GM12892 (cell line): ENCODE results near the gene ANKRD24.

ENCODE experiments used
- POLR2A ChIP-seq: IDR thresholded peaks from 2 replicates; pipeline ENCODE4 v1.6.1; 2011; ENCODE audit warnings: low read depth, low read length, control low read depth
- POLR2AphosphoS5 ChIP-seq: IDR thresholded peaks from 2 replicates; pipeline ENCODE4 v1.6.1; 2011; ENCODE audit warnings: low read depth, low read length, control low read depth
- TAF1 ChIP-seq: IDR thresholded peaks from 2 replicates; pipeline ENCODE4 v1.6.1; 2011; ENCODE audit warnings: low read depth, mild to moderate bottlenecking, control low read depth, low read length, borderline replicate concordance

DNA sequence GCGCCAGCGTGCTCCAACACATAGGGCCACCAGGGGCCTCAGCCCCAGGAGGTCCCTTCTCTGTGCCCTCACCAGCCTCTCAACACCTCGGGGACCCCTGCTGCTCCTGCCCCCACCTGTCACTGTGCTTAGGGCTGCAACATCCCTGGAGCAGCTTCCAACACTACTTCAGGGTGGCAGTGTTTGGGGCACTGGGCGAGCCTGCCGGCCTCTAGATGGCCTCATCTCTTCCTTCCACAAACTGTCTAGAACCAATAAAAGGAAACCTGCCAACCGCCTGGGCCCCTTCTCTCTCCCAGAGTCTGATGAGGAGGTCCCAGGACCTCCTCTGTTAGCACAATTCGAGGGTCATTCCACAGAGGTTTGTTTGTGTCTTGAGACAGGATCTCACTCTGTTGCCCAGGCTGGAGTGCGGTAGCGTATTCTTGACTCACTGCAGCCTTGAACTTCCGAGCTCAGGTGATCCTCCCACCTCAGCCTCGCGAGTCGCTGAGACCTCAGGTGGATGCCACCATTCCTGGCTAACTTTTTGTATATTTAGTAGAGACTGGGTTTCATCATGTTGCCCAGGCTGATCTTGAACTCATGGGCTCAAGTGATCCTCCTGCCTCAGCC lies 86.4 kb downstream of the ANKRD24 start:
- TF ChIP-seq POLR2A, result no peak
- no peak for TF ChIP-seq POLR2AphosphoS5
- no peak for TF ChIP-seq TAF1
